Tibial nerve (tissue), 4 donors: ENCODE results near the gene LRRC4B.
A peak's percentile ranks its signal among the peaks of the same experiment; 100 is the strongest.

Experiments used
- CTCF ChIP-seq, 5 experiments: fragments of 200-600 bp in 3 of 5; fragments of 450-650 bp in 2 of 5; sonication (generic) in 3 of 5; IDR thresholded peaks; one replicate each; pipeline ENCODE4 v1.5.1; 2016 to 2019; ENCODE audit warnings: antibody characterized with exemption in 5 of 5, mild to moderate bottlenecking in 3 of 5, moderate library complexity in 2 of 5
- EP300 ChIP-seq, 2 donors: sonication (generic); formaldehyde crosslinking; IDR thresholded peaks; one replicate each; pipeline ENCODE4 v1.6.1; 2017; ENCODE audit warnings: antibody characterized with exemption in 2 of 2, mild to moderate bottlenecking in 1 of 2
- POLR2A ChIP-seq, 2 donors: fragments of 450-650 bp; IDR thresholded peaks; one replicate each; pipeline ENCODE4 v1.6.1; 2017; ENCODE audit warnings: antibody characterized with exemption in 2 of 2, mild to moderate bottlenecking in 2 of 2, moderate library complexity in 2 of 2

GRCh38 chr19:50556282-50557008 is 11.8 kb downstream of the LRRC4B start:
- TF ChIP-seq CTCF (IDR thresholded peaks at IDR 0.05) (peak; percentile 61 to 84 (median 69)), POLR2A (IDR thresholded peaks at IDR 0.05) (no peak), EP300 (IDR thresholded peaks at IDR 0.05) (no peak)
